ENCODE measurements around the gene ABHD17A.

Gene ABHD17A

GRCh38 chr19:1871630-1872029 lies 13.7 kb downstream of the ABHD17A start:
- TF ChIP-seq, protein P1, sequence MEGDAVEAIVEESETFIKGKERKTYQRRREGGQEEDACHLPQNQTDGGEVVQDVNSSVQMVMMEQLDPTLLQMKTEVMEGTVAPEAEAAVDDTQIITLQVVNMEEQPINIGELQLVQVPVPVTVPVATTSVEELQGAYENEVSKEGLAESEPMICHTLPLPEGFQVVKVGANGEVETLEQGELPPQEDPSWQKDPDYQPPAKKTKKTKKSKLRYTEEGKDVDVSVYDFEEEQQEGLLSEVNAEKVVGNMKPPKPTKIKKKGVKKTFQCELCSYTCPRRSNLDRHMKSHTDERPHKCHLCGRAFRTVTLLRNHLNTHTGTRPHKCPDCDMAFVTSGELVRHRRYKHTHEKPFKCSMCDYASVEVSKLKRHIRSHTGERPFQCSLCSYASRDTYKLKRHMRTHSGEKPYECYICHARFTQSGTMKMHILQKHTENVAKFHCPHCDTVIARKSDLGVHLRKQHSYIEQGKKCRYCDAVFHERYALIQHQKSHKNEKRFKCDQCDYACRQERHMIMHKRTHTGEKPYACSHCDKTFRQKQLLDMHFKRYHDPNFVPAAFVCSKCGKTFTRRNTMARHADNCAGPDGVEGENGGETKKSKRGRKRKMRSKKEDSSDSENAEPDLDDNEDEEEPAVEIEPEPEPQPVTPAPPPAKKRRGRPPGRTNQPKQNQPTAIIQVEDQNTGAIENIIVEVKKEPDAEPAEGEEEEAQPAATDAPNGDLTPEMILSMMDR (IDR thresholded peaks at IDR 0.05; ENCODE audit: low read depth, low read length): no peak
- DNase-seq (ENCODE audit: extremely low read depth, low read depth): no peak

DNA sequence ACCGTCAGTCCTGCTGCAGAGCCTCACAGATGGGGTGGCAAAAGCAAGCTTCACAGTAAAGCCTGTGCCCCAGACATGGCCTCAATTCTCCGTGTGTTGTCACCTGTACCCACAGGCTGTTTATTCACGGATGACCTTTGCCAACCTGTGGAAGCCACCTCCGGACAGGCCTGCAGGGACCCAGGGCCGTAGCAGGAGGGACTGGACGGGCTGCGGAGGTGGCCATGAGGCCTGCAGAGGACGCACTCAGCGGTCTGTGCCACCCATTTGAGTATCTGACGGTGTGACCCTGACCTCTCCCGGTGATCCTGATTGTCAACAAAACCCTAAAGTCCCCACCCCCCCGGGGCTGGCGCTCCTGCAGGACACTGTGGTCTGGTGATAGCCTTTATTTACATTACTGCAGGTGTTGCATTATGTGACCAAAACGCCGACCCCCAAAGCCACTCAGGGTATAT lies 14.1 kb downstream of the ABHD17A start:
- TF ChIP-seq, protein P1 (IDR thresholded peaks at IDR 0.05; ENCODE audit: low read depth, low read length): no peak
- DNase-seq (ENCODE audit: extremely low read depth, low read depth): no peak

DNA sequence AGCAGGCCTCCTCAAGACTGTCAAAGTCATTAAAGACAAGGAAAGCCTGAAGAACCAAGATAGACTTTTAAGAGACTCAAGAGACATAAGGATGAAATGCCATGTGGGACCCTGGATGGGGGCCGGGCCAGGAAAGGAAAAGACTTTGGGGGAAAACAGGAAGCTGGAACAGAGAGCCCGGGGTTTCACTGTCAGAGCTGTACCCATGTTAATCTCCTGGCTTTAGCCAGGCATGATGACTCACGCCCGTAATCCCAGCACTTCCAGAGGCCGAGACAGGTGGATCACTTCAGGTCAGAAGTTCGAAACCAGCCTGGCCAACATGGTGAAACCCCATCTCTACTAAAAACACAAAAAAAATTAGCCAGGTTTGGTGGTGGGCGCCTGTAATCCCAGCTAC lies 16.3 kb downstream of the ABHD17A start:
- TF ChIP-seq, protein P1 (IDR thresholded peaks at IDR 0.05; ENCODE audit: low read depth, low read length): no peak
- DNase-seq (ENCODE audit: extremely low read depth, low read depth): no peak

- TF ChIP-seq, protein P1 (IDR thresholded peaks at IDR 0.05; ENCODE audit: low read depth, low read length): no peak
- no peak for DNase-seq (ENCODE audit: extremely low read depth, low read depth)
These were observed 18.0 kb downstream of the ABHD17A start for GRCh38 chr19:1867349-1867724.

DNA sequence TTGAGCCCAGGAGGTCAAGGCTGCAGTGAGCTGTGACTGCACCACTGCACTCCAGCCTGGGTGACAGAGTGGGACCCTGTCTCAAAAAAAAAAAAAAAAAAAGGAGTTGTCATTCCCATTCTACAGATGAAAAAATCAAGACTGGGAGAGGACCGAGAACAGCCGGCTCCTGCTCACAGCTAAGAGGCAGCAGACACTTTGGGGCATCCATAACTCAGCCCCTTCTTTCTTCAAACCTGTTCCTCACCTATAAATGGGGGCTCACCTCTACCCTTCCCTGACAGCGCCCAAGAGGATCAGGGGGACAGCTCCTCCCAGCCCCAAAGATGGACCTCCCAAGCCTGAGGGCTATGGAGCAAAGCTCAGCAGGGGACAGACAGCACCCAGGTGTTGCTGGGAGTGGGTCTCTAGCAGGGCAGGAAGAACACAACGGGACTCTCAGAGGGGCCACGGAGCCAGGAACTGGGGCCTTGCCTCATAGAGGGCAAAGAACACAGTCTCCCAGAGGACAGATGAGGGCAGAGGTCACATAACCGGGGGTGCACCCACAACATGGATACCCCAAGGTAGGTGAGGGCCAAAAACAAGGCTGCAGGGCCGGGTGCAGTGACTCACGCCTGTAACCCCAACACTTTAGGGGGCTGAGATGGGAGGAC lies 18.5 kb downstream of the ABHD17A start:
- TF ChIP-seq, protein P1 (IDR thresholded peaks at IDR 0.05; ENCODE audit: low read depth, low read length): no peak
- no peak for DNase-seq (ENCODE audit: extremely low read depth, low read depth)

GRCh38 chr19:1865172-1866010 lies 19.9 kb downstream of the ABHD17A start:
- no peak for DNase-seq (ENCODE audit: extremely low read depth, low read depth)
- TF ChIP-seq, protein P1 (IDR thresholded peaks at IDR 0.05; ENCODE audit: low read depth, low read length): no peak

All from AG09319 (cell line).